ENCODE measurements around the gene IL18BP. TPM values are rescaled to one million over a fixed set of nuclear protein-coding genes. Genes with fewer than 3 reads are reported as not detected.

The IL18BP gene
- total RNA-seq, 1 donor, result 2.2 TPM

GRCh38 chr11:72036687-72037086, 38.0 kb downstream of the IL18BP start:
- no peak for TF ChIP-seq CTCF (IDR thresholded peaks at IDR 0.05; ENCODE audit: insufficient read depth, low read length)
- no peak overlapping the region for H3K4me3 ChIP-seq (ENCODE audit: low read depth, low read length)
- no peak for DNase-seq (ENCODE audit: low read depth)

GRCh38 chr11:72037554-72038311, 39.0 kb downstream of the IL18BP start:
- H3K4me3 ChIP-seq (ENCODE audit: low read depth, low read length), result peak overlapping the region; percentile 91
- no peak for TF ChIP-seq CTCF (IDR thresholded peaks at IDR 0.05; ENCODE audit: insufficient read depth, low read length)
- DNase-seq (ENCODE audit: low read depth), result peak; percentile 47

GRCh38 chr11:72038491-72038890, 39.8 kb downstream of the IL18BP start:
- TF ChIP-seq CTCF (IDR thresholded peaks at IDR 0.05; ENCODE audit: insufficient read depth, low read length), result no peak
- DNase-seq (ENCODE audit: low read depth), result peak; percentile 81
- peak overlapping the region; percentile 91 for H3K4me3 ChIP-seq (ENCODE audit: low read depth, low read length)

GRCh38 chr11:72039031-72039855, 40.5 kb downstream of the IL18BP start:
- peak; percentile 65 for DNase-seq (ENCODE audit: low read depth)
- no peak for TF ChIP-seq CTCF (IDR thresholded peaks at IDR 0.05; ENCODE audit: insufficient read depth, low read length)
- peak overlapping the region; percentile 91 for H3K4me3 ChIP-seq (ENCODE audit: low read depth, low read length)

- TF ChIP-seq CTCF (IDR thresholded peaks at IDR 0.05; ENCODE audit: insufficient read depth, low read length), result no peak
- peak overlapping the region; percentile 91 for H3K4me3 ChIP-seq (ENCODE audit: low read depth, low read length)
- DNase-seq (ENCODE audit: low read depth), result peak; percentile 13
These were observed 41.2 kb downstream of the IL18BP start for GRCh38 chr11:72039856-72040401.

GRCh38 chr11:72040491-72041363, 42.0 kb downstream of the IL18BP start:
- peak overlapping the region; percentile 91 for H3K4me3 ChIP-seq (ENCODE audit: low read depth, low read length)
- DNase-seq (ENCODE audit: low read depth), result peak; percentile 97
- no peak for TF ChIP-seq CTCF (IDR thresholded peaks at IDR 0.05; ENCODE audit: insufficient read depth, low read length)
